Activated T-helper 1 cell treated with anti-CD3 and anti-CD28 coated beads, Interleukin-12 subunit alpha, Interleukin-12 subunit beta, Interleukin-2, Interleukin-4 antibody, amounts not matched to agents 30 ng/mL and 10 ng/mL and 1 ng/mL, durations not matched to agents 14 hours and 24 hours and 36 hours (primary cell): ENCODE measurements around the gene PRR33. TPM values are rescaled to one million over a fixed set of nuclear protein-coding genes. Genes with fewer than 3 reads are reported as not detected.

Experiments used
- DNase-seq: peaks from one replicate; pipeline ENCODE4 v3.0.0; 2021; ENCODE audit warnings: low spot score
- H3K27ac Mint-ChIP-seq: one replicate; pipeline ENCODE4 v1.8.0; 2021; ENCODE audit warnings: mild to moderate bottlenecking, mixed read lengths
- H3K27me3 Mint-ChIP-seq: one replicate; pipeline ENCODE4 v1.8.0; 2022; ENCODE audit warnings: mild to moderate bottlenecking, moderate library complexity, mixed read lengths; ENCODE audit not compliant: insufficient read depth
- H3K36me3 Mint-ChIP-seq: one replicate; pipeline ENCODE4 v1.8.0; 2021; ENCODE audit warnings: low read depth, mixed read lengths
- H3K4me1 Mint-ChIP-seq: one replicate; pipeline ENCODE4 v1.8.0; 2021; ENCODE audit warnings: low read depth, mixed read lengths
- H3K4me3 Mint-ChIP-seq: one replicate; pipeline ENCODE4 v1.8.0; 2021; ENCODE audit warnings: mild to moderate bottlenecking, moderate library complexity, mixed read lengths
- H3K9me3 Mint-ChIP-seq: one replicate; pipeline ENCODE4 v1.8.0; 2021; ENCODE audit warnings: mixed read lengths
- intact Hi-C: fragments of 100-400 bp; cut with micrococcal nuclease; formaldehyde crosslinking; loops from one replicate; pipeline ENCODE4 v1.15.1; 2024
- total RNA-seq: library from RNA; stranded (reverse); gene quantifications from 2 replicates; pipeline ENCODE4 v1.2.3, GENCODE V29; 2022

The PRR33 gene
- total RNA-seq, 1 donor from 2014 or later, result 0.05 TPM

- Mint-ChIP-seq H3K27me3 (peaks cover 2% of the 10 kb centered on the region), H3K36me3 (no peaks in the 10 kb centered on the region), H3K4me3 (no peak overlapping the region), H3K27ac (no peak overlapping the region), H3K9me3 (no peaks in the 10 kb centered on the region), H3K4me1 (no peaks in the 10 kb centered on the region)
- no peak for DNase-seq
- intact Hi-C loops, result no loop called here
Measured at GRCh38 chr11:1932681-1933080, 41.0 kb upstream of the PRR33 start.

- H3K9me3 Mint-ChIP-seq, result no peaks in the 10 kb centered on the region
- no peak overlapping the region for H3K4me3 Mint-ChIP-seq
- no peaks in the 10 kb centered on the region for H3K36me3 Mint-ChIP-seq
- peaks cover 2% of the 10 kb centered on the region for H3K27me3 Mint-ChIP-seq
- DNase-seq, result no peak
- no peaks in the 10 kb centered on the region for H3K4me1 Mint-ChIP-seq
- intact Hi-C loops, result no loop called here
- H3K27ac Mint-ChIP-seq, result no peak overlapping the region
Measured at GRCh38 chr11:1932105-1932480, 40.4 kb upstream of the PRR33 start.

GRCh38 chr11:1931341-1932104, 39.8 kb upstream of the PRR33 start:
- Mint-ChIP-seq H3K9me3 (no peaks in the 10 kb centered on the region), H3K4me1 (no peaks in the 10 kb centered on the region), H3K27ac (no peak overlapping the region), H3K36me3 (no peaks in the 10 kb centered on the region), H3K27me3 (peaks cover 2% of the 10 kb centered on the region), H3K4me3 (no peak overlapping the region)
- intact Hi-C loops, result no loop called here
- no peak for DNase-seq

- intact Hi-C loops, result no loop called here
- H3K27ac Mint-ChIP-seq, result no peak overlapping the region
- H3K4me3 Mint-ChIP-seq, result no peak overlapping the region
Measured at GRCh38 chr11:1930462-1930830, 38.8 kb upstream of the PRR33 start.

GRCh38 chr11:1929621-1930461, 38.1 kb upstream of the PRR33 start:
- intact Hi-C loops, result no loop called here
- no peaks in the 10 kb centered on the region for H3K9me3 Mint-ChIP-seq
- H3K36me3 Mint-ChIP-seq, result no peaks in the 10 kb centered on the region
- no peak overlapping the region for H3K4me3 Mint-ChIP-seq
- H3K27ac Mint-ChIP-seq, result no peak overlapping the region
- peaks cover 2% of the 10 kb centered on the region for H3K27me3 Mint-ChIP-seq
- H3K4me1 Mint-ChIP-seq, result no peaks in the 10 kb centered on the region
- DNase-seq, result no peak

More at GRCh38 chr11:1930462-1930830, 38.8 kb upstream of the PRR33 start:
- no peak for DNase-seq
- Mint-ChIP-seq H3K4me1 (no peaks in the 10 kb centered on the region), H3K36me3 (no peaks in the 10 kb centered on the region), H3K27me3 (peaks cover 2% of the 10 kb centered on the region), H3K9me3 (no peaks in the 10 kb centered on the region)

GRCh38 chr11:1928891-1929541, 37.3 kb upstream of the PRR33 start:
- Mint-ChIP-seq H3K27ac (no peak overlapping the region), H3K9me3 (no peaks in the 10 kb centered on the region), H3K4me1 (no peaks in the 10 kb centered on the region), H3K4me3 (no peak overlapping the region), H3K36me3 (no peaks in the 10 kb centered on the region), H3K27me3 (peaks cover 2% of the 10 kb centered on the region)
- DNase-seq, result no peak
- intact Hi-C loops, result no loop called here

- intact Hi-C loops, result no loop called here
- no peaks in the 10 kb centered on the region for H3K9me3 Mint-ChIP-seq
- H3K4me3 Mint-ChIP-seq, result no peak overlapping the region
- no peaks in the 10 kb centered on the region for H3K36me3 Mint-ChIP-seq
- no peak overlapping the region for H3K27ac Mint-ChIP-seq
- DNase-seq, result no peak
- no peaks in the 10 kb centered on the region for H3K4me1 Mint-ChIP-seq
- peaks cover 4% of the 10 kb centered on the region for H3K27me3 Mint-ChIP-seq
Measured at GRCh38 chr11:1928470-1928890, 36.8 kb upstream of the PRR33 start.

GRCh38 chr11:1927848-1928469, 36.3 kb upstream of the PRR33 start:
- no peak overlapping the region for H3K4me3 Mint-ChIP-seq
- no peaks in the 10 kb centered on the region for H3K36me3 Mint-ChIP-seq
- peaks cover under 1% of the 10 kb centered on the region for H3K4me1 Mint-ChIP-seq
- H3K9me3 Mint-ChIP-seq, result no peaks in the 10 kb centered on the region
- no peak for DNase-seq
- intact Hi-C loops, result no loop called here
- H3K27me3 Mint-ChIP-seq, result peaks cover 4% of the 10 kb centered on the region
- no peak overlapping the region for H3K27ac Mint-ChIP-seq

- peaks cover 4% of the 10 kb centered on the region for H3K4me1 Mint-ChIP-seq
- H3K27me3 Mint-ChIP-seq, result peaks cover 3% of the 10 kb centered on the region
- no peaks in the 10 kb centered on the region for H3K9me3 Mint-ChIP-seq
- no peak overlapping the region for H3K4me3 Mint-ChIP-seq
- no peak for DNase-seq
- no peak overlapping the region for H3K27ac Mint-ChIP-seq
- H3K36me3 Mint-ChIP-seq, result no peaks in the 10 kb centered on the region
- intact Hi-C loops, result no loop called here
Measured at GRCh38 chr11:1927026-1927847, 35.5 kb upstream of the PRR33 start.

- Mint-ChIP-seq H3K27me3 (peaks cover 3% of the 10 kb centered on the region), H3K36me3 (no peaks in the 10 kb centered on the region), H3K9me3 (no peaks in the 10 kb centered on the region), H3K4me3 (no peak overlapping the region), H3K4me1 (peaks cover 4% of the 10 kb centered on the region), H3K27ac (no peak overlapping the region)
- intact Hi-C loops, result no loop called here
- no peak for DNase-seq
Measured at GRCh38 chr11:1926156-1927025, 34.7 kb upstream of the PRR33 start.

GRCh38 chr11:1925373-1926155, 33.9 kb upstream of the PRR33 start:
- Mint-ChIP-seq H3K4me1 (peaks cover 4% of the 10 kb centered on the region), H3K27ac (no peak overlapping the region), H3K36me3 (no peaks in the 10 kb centered on the region), H3K4me3 (no peak overlapping the region), H3K9me3 (no peaks in the 10 kb centered on the region), H3K27me3 (peaks cover 3% of the 10 kb centered on the region)
- no peak for DNase-seq
- intact Hi-C loops, result no loop called here
